Adipocyte (in vitro differentiated cells): ENCODE measurements around the gene LTBP3.

ENCODE experiments used
- DNase-seq: peaks from one replicate; pipeline ENCODE4 v3.0.0-alpha.2; 2015; ENCODE audit warnings: low read depth
- H3K27me3 ChIP-seq: replicated peaks from 2 replicates; pipeline ENCODE4 v1.7.0; 2013; ENCODE audit warnings: mild to moderate bottlenecking, low read length, moderate library complexity; ENCODE audit not compliant: control insufficient read depth, insufficient read depth
- H3K36me3 ChIP-seq: 2 replicates; pipeline ENCODE4 v1.7.0; 2013; ENCODE audit warnings: low read length, mild to moderate bottlenecking, moderate library complexity; ENCODE audit not compliant: control insufficient read depth, insufficient read depth, severe bottlenecking
- H3K4me1 ChIP-seq: 2 replicates; pipeline ENCODE4 v1.7.0; 2013; ENCODE audit warnings: mild to moderate bottlenecking, low read length, moderate library complexity; ENCODE audit not compliant: control insufficient read depth, insufficient read depth
- H3K4me3 ChIP-seq: 2 replicates; pipeline ENCODE4 v1.7.0; 2013; ENCODE audit warnings: mild to moderate bottlenecking, low read length, moderate library complexity
- H3K9ac ChIP-seq: 2 replicates; pipeline ENCODE4 v1.7.0; 2013; ENCODE audit warnings: mild to moderate bottlenecking, low read length, moderate library complexity
- H3K9me3 ChIP-seq: 2 replicates; pipeline ENCODE4 v1.7.0; 2013; ENCODE audit warnings: mild to moderate bottlenecking, low read length, moderate library complexity; ENCODE audit not compliant: control insufficient read depth

LTBP3 gene

GRCh38 chr11:65505466-65506289, 52.5 kb downstream of the LTBP3 start:
- H3K36me3 ChIP-seq = peaks cover 63% of the 10 kb centered on the region
- peak overlapping the region; percentile 98 for H3K9ac ChIP-seq
- peak overlapping the region; percentile 90 for H3K4me3 ChIP-seq
- H3K27me3 ChIP-seq = no peaks in the 10 kb centered on the region
- no peaks in the 10 kb centered on the region for H3K4me1 ChIP-seq
- peaks cover 11% of the 10 kb centered on the region for H3K9me3 ChIP-seq
- peak; percentile 37 for DNase-seq

GRCh38 chr11:65504674-65505465, 53.3 kb downstream of the LTBP3 start:
- H3K27me3 ChIP-seq = no peaks in the 10 kb centered on the region
- peak overlapping the region; percentile 90 for H3K4me3 ChIP-seq
- H3K4me1 ChIP-seq = no peaks in the 10 kb centered on the region
- peak overlapping the region; percentile 98 for H3K9ac ChIP-seq
- peak; percentile 45 for DNase-seq
- H3K36me3 ChIP-seq = peaks cover 67% of the 10 kb centered on the region
- H3K9me3 ChIP-seq = peaks cover 11% of the 10 kb centered on the region

- DNase-seq = peak; percentile 67
- no peaks in the 10 kb centered on the region for H3K27me3 ChIP-seq
- no peaks in the 10 kb centered on the region for H3K4me1 ChIP-seq
- peak overlapping the region; percentile 98 for H3K9ac ChIP-seq
- peak overlapping the region; percentile 90 for H3K4me3 ChIP-seq
- H3K36me3 ChIP-seq = peaks cover 67% of the 10 kb centered on the region
- H3K9me3 ChIP-seq = peaks cover 11% of the 10 kb centered on the region
Observed at GRCh38 chr11:65503949-65504673, 54.0 kb downstream of the LTBP3 start.

GRCh38 chr11:65503368-65503948, 54.7 kb downstream of the LTBP3 start:
- peak; percentile 36 for DNase-seq
- H3K36me3 ChIP-seq = peaks cover 67% of the 10 kb centered on the region
- H3K9ac ChIP-seq = peak overlapping the region; percentile 98
- peaks cover 11% of the 10 kb centered on the region for H3K9me3 ChIP-seq
- no peaks in the 10 kb centered on the region for H3K27me3 ChIP-seq
- peak overlapping the region; percentile 90 for H3K4me3 ChIP-seq
- no peaks in the 10 kb centered on the region for H3K4me1 ChIP-seq

- peak overlapping the region; percentile 98 for H3K9ac ChIP-seq
- H3K27me3 ChIP-seq = no peaks in the 10 kb centered on the region
- H3K36me3 ChIP-seq = peaks cover 67% of the 10 kb centered on the region
- peak; percentile 65 for DNase-seq
- peaks cover 11% of the 10 kb centered on the region for H3K9me3 ChIP-seq
- peak overlapping the region; percentile 90 for H3K4me3 ChIP-seq
- no peaks in the 10 kb centered on the region for H3K4me1 ChIP-seq
Observed at GRCh38 chr11:65502555-65503367, 55.4 kb downstream of the LTBP3 start.

- Histone ChIP-seq H3K4me1 (no peaks in the 10 kb centered on the region), H3K36me3 (peaks cover 67% of the 10 kb centered on the region), H3K9me3 (peaks cover 11% of the 10 kb centered on the region), H3K9ac (peak overlapping the region; percentile 98), H3K4me3 (peak overlapping the region; percentile 90), H3K27me3 (no peaks in the 10 kb centered on the region)
- no peak for DNase-seq
Observed at GRCh38 chr11:65502274-65502554, 55.9 kb downstream of the LTBP3 start.

- DNase-seq = peak; percentile 54
- H3K4me3 ChIP-seq = peak overlapping the region; percentile 90
- peaks cover 5% of the 10 kb centered on the region for H3K4me1 ChIP-seq
- peaks cover 62% of the 10 kb centered on the region for H3K36me3 ChIP-seq
- peaks cover 11% of the 10 kb centered on the region for H3K9me3 ChIP-seq
- H3K9ac ChIP-seq = peak overlapping the region; percentile 98
- no peaks in the 10 kb centered on the region for H3K27me3 ChIP-seq
Observed at GRCh38 chr11:65501472-65502273, 56.5 kb downstream of the LTBP3 start.

- no peak for DNase-seq
- peaks cover 57% of the 10 kb centered on the region for H3K36me3 ChIP-seq
- H3K4me1 ChIP-seq = peaks cover 10% of the 10 kb centered on the region
- peaks cover 11% of the 10 kb centered on the region for H3K9me3 ChIP-seq
- peak overlapping the region; percentile 98 for H3K9ac ChIP-seq
- peak overlapping the region; percentile 90 for H3K4me3 ChIP-seq
- H3K27me3 ChIP-seq = no peaks in the 10 kb centered on the region
Observed at GRCh38 chr11:65501186-65501471, 57.0 kb downstream of the LTBP3 start.

GRCh38 chr11:65500387-65501185, 57.6 kb downstream of the LTBP3 start:
- Histone ChIP-seq H3K9ac (peak overlapping the region; percentile 98), H3K27me3 (no peaks in the 10 kb centered on the region), H3K4me1 (peaks cover 16% of the 10 kb centered on the region), H3K9me3 (peaks cover 11% of the 10 kb centered on the region), H3K4me3 (peak overlapping the region; percentile 90), H3K36me3 (peaks cover 51% of the 10 kb centered on the region)
- peak; percentile 65 for DNase-seq
